Fibroblast of lung (primary cell): ENCODE data around the gene SEC14L6. TPM values are rescaled to one million over a fixed set of nuclear protein-coding genes. Genes with fewer than 3 reads are reported as not detected.

Experiments
- DNase-seq, 2 donors: peaks; one replicate each; pipeline versions ENCODE4 v3.0.0 to v3.0.0-alpha.2; 2010; ENCODE audit warnings: low read depth in 2 of 2
- H2AFZ ChIP-seq: 2 replicates; pipeline ENCODE4 v1.5.1; 2012; ENCODE audit warnings: low read length, control low read depth, inconsistent platforms
- H3K27ac ChIP-seq: 2 replicates; pipeline ENCODE4 v1.5.1; 2011; ENCODE audit warnings: low read length, control low read depth; ENCODE audit not compliant: insufficient read depth
- H3K27me3 ChIP-seq: 2 replicates; pipeline ENCODE4 v1.5.1; 2011; ENCODE audit warnings: mild to moderate bottlenecking, low read length; ENCODE audit not compliant: control insufficient read depth, insufficient read depth
- H3K36me3 ChIP-seq: 2 replicates; pipeline ENCODE4 v1.5.1; 2011; ENCODE audit warnings: low read length; ENCODE audit not compliant: control insufficient read depth, insufficient read depth
- H3K4me1 ChIP-seq: 2 replicates; pipeline ENCODE4 v1.5.1; 2011; ENCODE audit warnings: low read length; ENCODE audit not compliant: control insufficient read depth, insufficient read depth; ENCODE audit errors: extremely low read depth
- H3K4me2 ChIP-seq: 2 replicates; pipeline ENCODE4 v1.5.1; 2011; ENCODE audit warnings: low read length, control low read depth; ENCODE audit not compliant: insufficient read depth; ENCODE audit errors: extremely low read depth
- H3K4me3 ChIP-seq, 4 experiments: fragments of 200-600 bp in 1 of 4; sonication (generic) in 1 of 4; replicated peaks in 1 of 4; 2 replicates each; pipeline ENCODE4 v1.5.1; 2011 to 2016; ENCODE audit warnings: low read length in 4 of 4, low read depth in 3 of 4, mild to moderate bottlenecking in 3 of 4, control low read depth in 2 of 4, inconsistent platforms in 1 of 4, mixed read lengths in 1 of 4; ENCODE audit not compliant: insufficient read depth in 1 of 4; ENCODE audit errors: control extremely low read depth in 1 of 4
- H3K79me2 ChIP-seq: 2 replicates; pipeline ENCODE4 v1.5.1; 2012; ENCODE audit warnings: mild to moderate bottlenecking, low read length, inconsistent platforms; ENCODE audit not compliant: control insufficient read depth, insufficient read depth
- H3K9ac ChIP-seq: 2 replicates; pipeline ENCODE4 v1.5.1; 2011; ENCODE audit warnings: mild to moderate bottlenecking, low read length, control low read depth; ENCODE audit not compliant: insufficient read depth
- H3K9me3 ChIP-seq: 2 replicates; pipeline ENCODE4 v1.5.1; 2012; ENCODE audit warnings: low read depth, low read length; ENCODE audit not compliant: control insufficient read depth, insufficient read depth
- H4K20me1 ChIP-seq: 2 replicates; pipeline ENCODE4 v1.5.1; 2011; ENCODE audit warnings: low read length; ENCODE audit not compliant: control insufficient read depth, insufficient read depth; ENCODE audit errors: extremely low read depth
- EZH2 ChIP-seq: IDR thresholded peaks from 2 replicates; pipeline ENCODE4 v1.5.1; 2012; ENCODE audit warnings: low read length, control low read depth, mild to moderate bottlenecking; ENCODE audit errors: missing control alignments
- polyA plus RNA-seq, 2 donors: library from polyadenylated mRNA; depleted of rRNA in 1 of 2; stranded (reverse) in 1 of 2; unstranded in 1 of 2; fragments of >200 nt; gene quantifications; 2 replicates each; pipeline ENCODE4 v1.2.1, GENCODE V29; 2011 to 2012; ENCODE audit warnings: missing spikeins in 1 of 2
- total RNA-seq: library from RNA; depleted of rRNA; stranded (reverse); fragments of >200 nt; gene quantifications from 2 replicates; pipeline ENCODE4 v1.2.1, GENCODE V29; 2014
- TF ChIP-seq, protein P1 (sequence below), 2 donors: IDR thresholded peaks in 1 of 2; conservative IDR thresholded peaks in 1 of 2; 1 replicate in 1 of 2; 2 replicates in 1 of 2; pipeline ENCODE4 v1.5.1; 2011 to 2012; ENCODE audit warnings: low read length in 2 of 2, control low read depth in 1 of 2, inconsistent platforms in 1 of 2, low read depth in 1 of 2, mild to moderate bottlenecking in 1 of 2

SEC14L6 gene
- total and polyA plus RNA-seq, 2 donors (not counting 1 experiment from before 2014, with no cell fraction given), result 0.12 to 0.66 TPM

DNA sequence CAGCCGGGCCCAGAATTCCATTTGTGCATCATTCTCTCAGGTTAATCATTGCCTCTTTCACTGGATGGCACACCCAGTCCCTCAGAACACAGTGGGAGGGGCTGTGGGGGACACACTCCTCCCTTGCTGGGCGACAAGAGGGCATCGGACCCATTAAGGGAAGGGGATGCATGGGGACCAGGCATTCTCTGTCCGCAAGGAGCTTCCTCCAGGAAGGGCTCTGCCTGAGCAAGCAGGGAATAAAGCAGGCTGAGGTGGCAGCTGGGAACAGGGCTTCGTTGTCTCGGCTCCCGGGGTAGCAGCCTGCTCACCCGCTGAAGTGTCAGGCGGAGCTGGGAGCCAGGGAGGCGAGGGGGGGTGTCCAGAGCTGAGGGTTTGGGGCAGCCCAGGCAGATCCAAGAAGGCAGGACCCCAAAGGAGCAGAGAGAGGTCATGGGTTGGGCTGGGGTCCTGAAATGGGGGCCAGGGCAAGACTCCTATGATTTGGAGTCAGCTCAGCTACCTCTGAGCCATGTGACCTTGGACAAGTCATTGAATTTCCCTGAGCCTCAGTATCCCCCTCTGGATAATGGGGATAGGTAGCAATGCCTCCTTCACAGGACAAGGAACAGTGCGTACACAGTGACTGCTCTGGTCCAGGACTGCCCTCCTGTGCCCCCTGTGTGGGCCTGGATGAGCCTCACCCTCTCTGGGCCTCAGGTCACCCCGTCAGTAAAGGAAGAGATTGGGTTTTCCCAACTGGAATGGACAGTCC lies 26.5 kb upstream of the SEC14L6 start:
- no peaks in the 10 kb centered on the region for H4K20me1 ChIP-seq
- H3K27me3 ChIP-seq, result peaks cover 9% of the 10 kb centered on the region
- no peaks in the 10 kb centered on the region for H3K79me2 ChIP-seq
- H2AFZ ChIP-seq, result no peak overlapping the region
- no peak for TF ChIP-seq EZH2
- TF ChIP-seq, protein P1, sequence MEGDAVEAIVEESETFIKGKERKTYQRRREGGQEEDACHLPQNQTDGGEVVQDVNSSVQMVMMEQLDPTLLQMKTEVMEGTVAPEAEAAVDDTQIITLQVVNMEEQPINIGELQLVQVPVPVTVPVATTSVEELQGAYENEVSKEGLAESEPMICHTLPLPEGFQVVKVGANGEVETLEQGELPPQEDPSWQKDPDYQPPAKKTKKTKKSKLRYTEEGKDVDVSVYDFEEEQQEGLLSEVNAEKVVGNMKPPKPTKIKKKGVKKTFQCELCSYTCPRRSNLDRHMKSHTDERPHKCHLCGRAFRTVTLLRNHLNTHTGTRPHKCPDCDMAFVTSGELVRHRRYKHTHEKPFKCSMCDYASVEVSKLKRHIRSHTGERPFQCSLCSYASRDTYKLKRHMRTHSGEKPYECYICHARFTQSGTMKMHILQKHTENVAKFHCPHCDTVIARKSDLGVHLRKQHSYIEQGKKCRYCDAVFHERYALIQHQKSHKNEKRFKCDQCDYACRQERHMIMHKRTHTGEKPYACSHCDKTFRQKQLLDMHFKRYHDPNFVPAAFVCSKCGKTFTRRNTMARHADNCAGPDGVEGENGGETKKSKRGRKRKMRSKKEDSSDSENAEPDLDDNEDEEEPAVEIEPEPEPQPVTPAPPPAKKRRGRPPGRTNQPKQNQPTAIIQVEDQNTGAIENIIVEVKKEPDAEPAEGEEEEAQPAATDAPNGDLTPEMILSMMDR (conservative IDR thresholded peaks at IDR 0.05 in 1 of 2, IDR thresholded peaks at IDR 0.05 in 1 of 2; ENCODE audit: low read depth in 1 of 2, low read length in 2 of 2), result no peak
- H3K4me3 ChIP-seq, result no peak overlapping the region
- H3K9me3 ChIP-seq, result no peaks in the 10 kb centered on the region
- no peak overlapping the region for H3K9ac ChIP-seq
- H3K36me3 ChIP-seq, result peaks cover 13% of the 10 kb centered on the region
- H3K4me2 ChIP-seq, result no peak overlapping the region
- no peak overlapping the region for H3K27ac ChIP-seq
- DNase-seq, result no peak
- H3K4me1 ChIP-seq, result no peaks in the 10 kb centered on the region

DNA sequence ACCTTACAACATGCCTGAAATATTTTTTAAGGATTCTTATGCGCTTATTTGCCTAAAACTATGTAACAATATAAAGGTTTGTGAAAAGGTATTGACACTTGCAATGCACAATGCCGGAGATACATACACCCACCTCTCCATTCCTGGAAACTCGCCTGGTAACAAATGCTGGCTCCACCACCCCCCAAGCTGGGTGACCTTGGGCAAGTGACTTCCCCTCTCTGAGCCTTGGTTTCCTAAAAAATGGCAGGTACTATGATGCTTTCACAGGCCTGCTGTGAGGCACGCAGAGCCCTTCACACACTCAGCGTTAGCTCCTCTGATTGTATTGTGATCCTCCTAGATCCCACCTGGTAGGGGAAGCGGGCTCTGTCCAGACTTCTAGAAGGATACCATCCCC lies 25.7 kb upstream of the SEC14L6 start:
- peak in 1 of 2 donors; percentile 4 for DNase-seq
- no peaks in the 10 kb centered on the region for H4K20me1 ChIP-seq
- no peak overlapping the region for H3K27ac ChIP-seq
- H2AFZ ChIP-seq, result no peak overlapping the region
- H3K27me3 ChIP-seq, result peaks cover 9% of the 10 kb centered on the region
- no peak overlapping the region for H3K4me3 ChIP-seq
- TF ChIP-seq, protein P1 (conservative IDR thresholded peaks at IDR 0.05 in 1 of 2, IDR thresholded peaks at IDR 0.05 in 1 of 2; ENCODE audit: low read depth in 1 of 2, low read length in 2 of 2), result no peak
- TF ChIP-seq EZH2, result no peak
- no peak overlapping the region for H3K4me2 ChIP-seq
- H3K79me2 ChIP-seq, result no peaks in the 10 kb centered on the region
- H3K9me3 ChIP-seq, result no peaks in the 10 kb centered on the region
- H3K36me3 ChIP-seq, result peaks cover 11% of the 10 kb centered on the region
- no peaks in the 10 kb centered on the region for H3K4me1 ChIP-seq
- H3K9ac ChIP-seq, result no peak overlapping the region

DNA sequence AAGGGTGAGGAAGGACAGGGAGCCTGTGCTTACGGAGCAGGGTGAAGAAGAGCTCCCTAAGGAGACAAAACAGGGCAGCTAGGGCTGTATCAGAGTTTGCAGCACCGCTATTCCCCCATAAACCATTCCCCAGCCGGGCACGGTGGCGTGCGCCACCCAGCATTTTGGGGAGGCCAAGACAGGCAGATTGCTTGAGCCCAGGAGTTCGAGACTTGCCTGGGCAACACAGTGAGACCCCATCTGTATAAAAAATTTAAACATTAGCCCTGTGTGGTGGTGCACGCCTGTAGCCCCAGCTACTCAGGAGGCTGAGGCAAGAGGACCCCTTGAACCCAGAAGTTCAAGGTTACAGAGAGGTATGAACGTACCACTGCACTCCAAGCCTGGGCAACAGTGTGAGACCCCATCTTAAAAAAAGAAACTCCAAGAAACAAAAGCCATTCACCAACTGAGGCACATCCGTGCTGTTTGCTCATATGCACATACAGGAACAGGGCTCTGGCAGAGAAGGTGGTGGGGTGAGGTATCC lies 23.2 kb upstream of the SEC14L6 start:
- Histone ChIP-seq H3K27me3 (peaks cover 9% of the 10 kb centered on the region), H3K9me3 (no peaks in the 10 kb centered on the region)

More for the DNA sequence above, 23.2 kb upstream of the SEC14L6 start:
- Histone ChIP-seq H3K4me2 (no peak overlapping the region), H4K20me1 (no peaks in the 10 kb centered on the region), H3K9ac (no peak overlapping the region), H3K27ac (no peak overlapping the region), H3K79me2 (no peaks in the 10 kb centered on the region), H3K36me3 (no peaks in the 10 kb centered on the region), H3K4me3 (no peak overlapping the region), H2AFZ (no peak overlapping the region), H3K4me1 (no peaks in the 10 kb centered on the region)
- no peak for TF ChIP-seq EZH2
- TF ChIP-seq, protein P1 (conservative IDR thresholded peaks at IDR 0.05 in 1 of 2, IDR thresholded peaks at IDR 0.05 in 1 of 2; ENCODE audit: low read depth in 1 of 2, low read length in 2 of 2), result no peak
- DNase-seq, result no peak
